Measurements from ENCODE around the gene TTBK2. TPM values are rescaled to one million over a fixed set of nuclear protein-coding genes. Genes with fewer than 3 reads are reported as not detected.
"Not testable (repeated sequence)": the region's sequence is repeated elsewhere in the genome, so short reads cannot be mapped to it uniquely, and the experiment has no call there.

Gene TTBK2
- total RNA-seq, result 1 to 10 TPM; 6.8 to 9.1 TPM

DNA sequence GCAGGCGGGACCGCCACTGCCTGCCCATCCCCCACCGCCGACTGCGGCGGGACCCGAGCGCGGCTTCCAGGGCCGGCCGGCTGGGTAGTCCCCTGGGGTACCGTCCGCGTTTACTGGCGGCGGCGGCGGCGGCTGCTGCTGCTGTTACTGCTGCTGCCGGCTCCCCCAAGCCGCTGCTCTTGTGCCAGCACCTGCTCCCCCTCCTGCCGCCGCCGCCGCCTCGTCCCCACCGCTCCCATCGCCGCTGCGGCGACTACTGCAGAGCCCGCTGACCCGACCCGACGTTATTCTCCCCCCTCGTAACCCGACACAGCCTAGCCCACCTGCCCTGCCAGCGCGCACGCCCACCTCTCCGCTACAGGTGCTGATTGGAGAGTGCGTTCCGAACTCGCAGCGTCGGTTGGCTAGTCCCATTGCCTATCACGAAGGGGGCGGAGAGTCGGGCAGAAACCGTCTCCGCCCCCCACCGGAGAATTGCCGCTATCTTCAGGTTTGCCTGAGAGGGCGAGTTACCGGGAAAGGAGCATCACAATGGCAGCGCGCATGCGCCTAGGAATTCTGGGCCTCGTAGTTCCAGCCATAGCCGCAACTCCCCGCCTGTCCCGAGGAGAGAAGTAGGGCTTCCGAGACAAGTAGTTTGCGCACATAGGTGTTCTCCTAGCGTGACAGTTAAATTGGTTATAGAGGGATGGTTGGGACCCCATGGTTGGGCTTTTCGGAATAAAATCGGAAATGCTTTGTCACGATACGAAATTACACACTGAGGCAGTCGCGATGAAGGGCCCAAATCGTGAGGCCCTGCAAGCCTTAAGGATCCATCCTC lies at the start of gene TTBK2:
Gene TTBK2, minus strand, starts transcription at position 260 of the 823 bp plus-strand sequence. CDS start 42,161 bp downstream, outside the sequence.
- no peaks in the 10 kb centered on the region for H3K4me1 ChIP-seq
- intact Hi-C loops (cut with DNase I), result loop anchor here (10.0 kb wide), 1 partner anchor 116 kb away; no protein-coding TSS in a partner anchor
- DNase-seq, result peak; percentile 99
- peak within 1 kb of the TSS; percentile 80 to 89 for H3K9ac ChIP-seq (ENCODE audit: low read depth in 2 of 2, low read length in 2 of 2)
- peak within 1 kb of the TSS; percentile 66 for H3K27ac ChIP-seq
- H3K27me3 ChIP-seq, result no peaks in the 10 kb centered on the region
- TF ChIP-seq, protein P1, sequence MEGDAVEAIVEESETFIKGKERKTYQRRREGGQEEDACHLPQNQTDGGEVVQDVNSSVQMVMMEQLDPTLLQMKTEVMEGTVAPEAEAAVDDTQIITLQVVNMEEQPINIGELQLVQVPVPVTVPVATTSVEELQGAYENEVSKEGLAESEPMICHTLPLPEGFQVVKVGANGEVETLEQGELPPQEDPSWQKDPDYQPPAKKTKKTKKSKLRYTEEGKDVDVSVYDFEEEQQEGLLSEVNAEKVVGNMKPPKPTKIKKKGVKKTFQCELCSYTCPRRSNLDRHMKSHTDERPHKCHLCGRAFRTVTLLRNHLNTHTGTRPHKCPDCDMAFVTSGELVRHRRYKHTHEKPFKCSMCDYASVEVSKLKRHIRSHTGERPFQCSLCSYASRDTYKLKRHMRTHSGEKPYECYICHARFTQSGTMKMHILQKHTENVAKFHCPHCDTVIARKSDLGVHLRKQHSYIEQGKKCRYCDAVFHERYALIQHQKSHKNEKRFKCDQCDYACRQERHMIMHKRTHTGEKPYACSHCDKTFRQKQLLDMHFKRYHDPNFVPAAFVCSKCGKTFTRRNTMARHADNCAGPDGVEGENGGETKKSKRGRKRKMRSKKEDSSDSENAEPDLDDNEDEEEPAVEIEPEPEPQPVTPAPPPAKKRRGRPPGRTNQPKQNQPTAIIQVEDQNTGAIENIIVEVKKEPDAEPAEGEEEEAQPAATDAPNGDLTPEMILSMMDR (IDR thresholded peaks at IDR 0.05), result no peak
- no peaks in the 10 kb centered on the region for H3K36me3 ChIP-seq
- H3K9me3 ChIP-seq, result no peaks in the 10 kb centered on the region
- peak within 1 kb of the TSS; percentile 94 for H3K4me3 ChIP-seq

DNA sequence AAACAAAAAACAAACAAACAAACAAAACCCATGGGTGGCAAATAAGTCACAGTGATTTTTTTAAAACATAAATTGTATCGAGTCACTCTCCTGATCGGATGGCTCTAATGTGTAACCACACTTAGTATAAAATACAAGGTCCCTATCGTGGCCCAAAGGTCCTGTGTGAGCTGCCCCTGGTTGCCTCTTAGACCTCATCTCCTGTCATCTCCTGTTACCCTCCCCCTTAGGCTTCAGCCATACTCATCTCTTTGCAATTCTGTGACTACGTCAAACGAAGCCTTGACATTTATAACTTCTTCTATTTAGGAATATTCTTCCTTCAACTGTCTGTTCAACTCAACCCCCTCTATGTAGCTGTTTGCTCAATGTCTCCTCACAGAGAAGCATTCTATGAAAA lies 43.9 kb upstream of the TTBK2 start:
- Histone ChIP-seq H3K4me3 (no peak overlapping the region), H3K9me3 (no peaks in the 10 kb centered on the region), H3K9ac (ENCODE audit: low read depth in 2 of 2, low read length in 2 of 2) (no peak overlapping the region), H3K4me1 (no peaks in the 10 kb centered on the region), H3K27me3 (no peaks in the 10 kb centered on the region), H3K27ac (no peak overlapping the region), H3K36me3 (no peaks in the 10 kb centered on the region)
- TF ChIP-seq, protein P1 (IDR thresholded peaks at IDR 0.05), result no peak
- intact Hi-C loops (cut with DNase I), result no loop called here
- DNase-seq, result no peak

DNA sequence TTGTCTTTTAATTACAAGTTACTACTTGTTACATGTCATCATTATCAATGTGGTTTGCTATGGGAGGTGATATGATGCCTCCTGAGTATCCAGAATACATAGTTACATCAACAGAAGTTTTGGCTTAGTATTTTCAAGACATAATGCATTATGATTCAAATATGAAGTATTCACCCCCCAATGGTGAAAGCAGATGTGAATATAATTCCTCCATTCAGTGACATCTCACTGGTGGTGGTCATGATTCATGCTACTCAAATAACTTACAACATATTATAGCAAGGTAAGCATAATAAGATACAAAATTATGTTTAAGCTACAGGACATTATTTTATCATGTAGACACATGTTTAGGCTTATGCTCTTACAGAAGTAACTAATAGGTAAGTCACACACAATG lies 34.9 kb upstream of the TTBK2 start:
- intact Hi-C loops (cut with DNase I), result no loop called here

GRCh38 chr15:42954291-42954690 lies 33.7 kb upstream of the TTBK2 start:
- H3K4me3 ChIP-seq, result no peak overlapping the region
- H3K9ac ChIP-seq (ENCODE audit: low read depth in 2 of 2, low read length in 2 of 2), result no peak overlapping the region
- peaks cover 23% of the 10 kb centered on the region for H3K36me3 ChIP-seq
- no peaks in the 10 kb centered on the region for H3K4me1 ChIP-seq
- H3K27me3 ChIP-seq, result no peaks in the 10 kb centered on the region
- TF ChIP-seq, protein P1 (IDR thresholded peaks at IDR 0.05), result no peak
- intact Hi-C loops (cut with DNase I), result no loop called here
- H3K27ac ChIP-seq, result no peak overlapping the region
- no peak for DNase-seq
- no peaks in the 10 kb centered on the region for H3K9me3 ChIP-seq

More for the DNA sequence above, 34.9 kb upstream of the TTBK2 start:
- Histone ChIP-seq H3K4me3 (no peak overlapping the region), H3K9ac (ENCODE audit: low read depth in 2 of 2, low read length in 2 of 2) (no peak overlapping the region), H3K4me1 (no peaks in the 10 kb centered on the region), H3K27me3 (no peaks in the 10 kb centered on the region), H3K27ac (no peak overlapping the region), H3K9me3 (no peaks in the 10 kb centered on the region), H3K36me3 (peaks cover 11% of the 10 kb centered on the region)
- TF ChIP-seq, protein P1 (IDR thresholded peaks at IDR 0.05), result no peak
- DNase-seq, result no peak

DNA sequence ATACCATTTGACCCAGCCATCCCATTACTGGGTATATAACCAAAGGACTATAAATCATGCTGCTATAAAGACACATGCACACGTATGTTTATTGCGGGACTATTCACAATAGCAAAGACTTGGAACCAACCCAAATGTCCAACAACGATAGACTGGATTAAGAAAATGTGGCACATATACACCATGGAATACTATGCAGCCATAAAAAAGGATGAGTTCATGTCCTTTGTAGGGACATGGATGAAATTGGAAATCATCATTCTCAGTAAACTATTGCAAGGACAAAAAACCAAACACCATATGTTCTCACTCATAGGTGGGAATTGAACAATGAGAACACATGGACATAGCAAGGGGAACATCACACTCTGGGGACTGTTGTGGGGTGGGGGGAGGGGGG lies 28.3 kb upstream of the TTBK2 start:
- H3K27me3 ChIP-seq; H3K9ac ChIP-seq (ENCODE audit: low read depth in 2 of 2, low read length in 2 of 2); intact Hi-C loops (cut with DNase I); DNase-seq; H3K27ac ChIP-seq; H3K4me3 ChIP-seq; H3K9me3 ChIP-seq; H3K4me1 ChIP-seq: not testable (repeated sequence)
- peaks cover 23% of the 10 kb centered on the region for H3K36me3 ChIP-seq

DNA sequence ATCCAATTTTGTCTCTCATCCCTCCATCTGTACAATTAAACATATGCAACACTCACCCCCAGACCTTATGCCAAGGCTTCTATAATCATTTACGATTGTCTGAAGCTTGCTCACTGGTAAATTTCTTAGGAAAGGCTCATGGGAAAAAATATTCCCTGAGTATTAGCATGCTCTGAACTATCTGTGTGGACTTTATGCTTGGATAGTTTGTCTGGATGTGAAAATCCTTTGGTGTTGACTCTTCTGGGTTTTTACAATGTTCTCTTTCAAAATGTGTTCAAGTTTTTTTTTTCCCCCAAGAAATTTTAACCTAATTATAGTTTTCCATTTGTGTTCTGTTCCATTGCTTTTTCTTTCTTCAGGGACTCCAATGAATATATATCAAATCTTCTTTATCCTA lies 19.9 kb upstream of the TTBK2 start:
- intact Hi-C loops (cut with DNase I), result no loop called here
- H3K36me3 ChIP-seq, result no peaks in the 10 kb centered on the region
- no peaks in the 10 kb centered on the region for H3K9me3 ChIP-seq
- no peak overlapping the region for H3K9ac ChIP-seq (ENCODE audit: low read depth in 2 of 2, low read length in 2 of 2)
- H3K4me3 ChIP-seq, result no peak overlapping the region
- TF ChIP-seq, protein P1 (IDR thresholded peaks at IDR 0.05), result no peak
- no peak overlapping the region for H3K27ac ChIP-seq
- no peaks in the 10 kb centered on the region for H3K27me3 ChIP-seq
- H3K4me1 ChIP-seq, result no peaks in the 10 kb centered on the region
- DNase-seq, result no peak
